Body of pancreas (tissue), 4 donors: Measurements from ENCODE around the gene PLCD4. TPM values are rescaled to one million over a fixed set of nuclear protein-coding genes. Genes with fewer than 3 reads are reported as not detected.
A peak's percentile ranks its signal among the peaks of the same experiment; 100 is the strongest.

Experiments used
- ATAC-seq: fragments of 150-250 bp; one replicate; pipeline ENCODE4 v1.9.1; 2016
- DNase-seq, 4 donors: peaks; one replicate each; pipeline ENCODE4 v3.0.0-alpha.2; 2019
- H3K27ac ChIP-seq, 4 donors: fragments of 200-600 bp; sonication (generic); 1 replicate in 3 of 4; 2 replicates in 1 of 4; pipeline versions ENCODE4 v1.5.1 to v1.6.1; 2016 to 2019; ENCODE audit warnings: mild to moderate bottlenecking in 1 of 4, mixed read lengths in 1 of 4, moderate library complexity in 1 of 4
- H3K27me3 ChIP-seq, 2 donors: fragments of 200-600 bp; sonication (generic); one replicate each; pipeline ENCODE4 v1.6.0; 2016; ENCODE audit warnings: mild to moderate bottlenecking in 1 of 2
- H3K36me3 ChIP-seq, 2 donors: fragments of 200-600 bp; sonication (generic); replicated peaks in 1 of 2; 2 replicates each; pipeline ENCODE4 v1.5.1; 2016; ENCODE audit warnings: low read depth in 2 of 2; ENCODE audit not compliant: insufficient read depth in 1 of 2
- H3K4me1 ChIP-seq: fragments of 200-600 bp; sonication (generic); one replicate; pipeline ENCODE4 v1.6.0; 2016
- H3K4me3 ChIP-seq, 2 donors: fragments of 200-600 bp; sonication (generic); 1 replicate in 1 of 2; 2 replicates in 1 of 2; pipeline ENCODE4 v1.5.1; 2016 to 2019
- H3K9me3 ChIP-seq, 3 donors: fragments of 200-600 bp; sonication (generic); 1 replicate in 2 of 3; 2 replicates in 1 of 3; pipeline ENCODE4 v1.5.1; 2016
- CTCF ChIP-seq, 7 experiments: fragments of 450-650 bp in 4 of 7; fragments of 200-600 bp in 3 of 7; sonication (generic) in 3 of 7; IDR thresholded peaks; one replicate each; pipeline ENCODE4 v1.5.1; 2016 to 2019; ENCODE audit warnings: antibody characterized with exemption in 7 of 7
- POLR2A ChIP-seq, 3 donors: fragments of 450-650 bp; IDR thresholded peaks; one replicate each; pipeline ENCODE4 v1.6.1; 2016; ENCODE audit warnings: antibody characterized with exemption in 3 of 3, mild to moderate bottlenecking in 2 of 3
- WGBS, 2 donors: methylation state at CpG; one replicate each; pipeline ENCODE4 v1.1.5; 2017; 5-methylcytosine and 5-hydroxymethylcytosine counted together
- intact Hi-C: fragments of 100-400 bp; cut with DNase I; formaldehyde crosslinking; loops from one replicate; pipeline ENCODE4 v1.15.1; 2023
- total RNA-seq, 2 donors: library from RNA; depleted of rRNA; stranded (reverse); fragments of >200 nt; gene quantifications; one replicate each; pipeline ENCODE4 v1.1.0, GENCODE V29; 2016

Gene PLCD4
- total RNA-seq, 2 donors from 2014 or later: 0.52 TPM; not detected in 1

GRCh38 chr2:218662377-218662776 is 54.7 kb downstream of the PLCD4 start:
- WGBS, 2 donors: 72 to 77% methylated on average over 3 to 7 of the region's 7 CpGs
- DNase-seq (no peak), ATAC-seq (no peak)
- no peak overlapping the region for H3K27ac ChIP-seq
- H3K36me3 ChIP-seq: peaks cover 0 to 34% of the 10 kb centered on the region in 2 donors
- H3K4me1 ChIP-seq: peaks cover 25% of the 10 kb centered on the region
- H3K4me3 ChIP-seq: no peak overlapping the region
- no peaks in the 10 kb centered on the region for H3K9me3 ChIP-seq
- intact Hi-C loops: no loop called here
- no peak for TF ChIP-seq CTCF (IDR thresholded peaks at IDR 0.05)
- TF ChIP-seq POLR2A (IDR thresholded peaks at IDR 0.05): no peak
- H3K27me3 ChIP-seq: no peaks in the 10 kb centered on the region

- ATAC-seq (no peak), DNase-seq (no peak)
- no peak overlapping the region for H3K27ac ChIP-seq
- H3K4me1 ChIP-seq: peaks cover 21% of the 10 kb centered on the region
- no peak overlapping the region for H3K4me3 ChIP-seq
- H3K27me3 ChIP-seq: no peaks in the 10 kb centered on the region
- H3K36me3 ChIP-seq: peaks cover 0 to 35% of the 10 kb centered on the region in 2 donors
- TF ChIP-seq POLR2A (IDR thresholded peaks at IDR 0.05) (no peak), CTCF (IDR thresholded peaks at IDR 0.05) (no peak)
- 78 to 86% methylated on average over 6 to 10 of the region's 10 CpGs for WGBS, 2 donors
- intact Hi-C loops: no loop called here
- no peaks in the 10 kb centered on the region for H3K9me3 ChIP-seq
Observed at GRCh38 chr2:218662827-218663226, 55.1 kb downstream of the PLCD4 start.

- no peak for ATAC-seq
- TF ChIP-seq CTCF (IDR thresholded peaks at IDR 0.05) (no peak), POLR2A (IDR thresholded peaks at IDR 0.05) (no peak)
- no peaks in the 10 kb centered on the region for H3K27me3 ChIP-seq
- H3K27ac ChIP-seq: no peak overlapping the region
- H3K4me1 ChIP-seq: peaks cover 10% of the 10 kb centered on the region
- 81 to 91% methylated on average over 13 to 14 of the region's 15 CpGs for WGBS, 2 donors
- DNase-seq: no peak
- H3K9me3 ChIP-seq: no peaks in the 10 kb centered on the region
- peaks cover 0 to 35% of the 10 kb centered on the region in 2 donors for H3K36me3 ChIP-seq
- intact Hi-C loops: no loop called here
- no peak overlapping the region for H3K4me3 ChIP-seq
Observed at GRCh38 chr2:218663901-218664300, 56.2 kb downstream of the PLCD4 start.

- H3K27ac ChIP-seq: no peak overlapping the region
- DNase-seq (no peak), ATAC-seq (no peak)
- H3K27me3 ChIP-seq: no peaks in the 10 kb centered on the region
- intact Hi-C loops: no loop called here
- H3K4me1 ChIP-seq: peaks cover 10% of the 10 kb centered on the region
- peaks cover 0 to 35% of the 10 kb centered on the region in 2 donors for H3K36me3 ChIP-seq
- 87 to 94% methylated on average over 3 to 7 of the region's 7 CpGs for WGBS, 2 donors
- H3K9me3 ChIP-seq: no peaks in the 10 kb centered on the region
- no peak overlapping the region for H3K4me3 ChIP-seq
- TF ChIP-seq CTCF (IDR thresholded peaks at IDR 0.05): no peak
- TF ChIP-seq POLR2A (IDR thresholded peaks at IDR 0.05): no peak
Observed at GRCh38 chr2:218664653-218665052, 57.0 kb downstream of the PLCD4 start.

- Histone ChIP-seq H3K4me1 (peaks cover 18% of the 10 kb centered on the region), H3K4me3 (peak overlapping the region; percentile 52 to 91), H3K27me3 (no peaks in the 10 kb centered on the region), H3K36me3 (peaks cover 0 to 2% of the 10 kb centered on the region in 2 donors), H3K9me3 (no peaks in the 10 kb centered on the region), H3K27ac (peak overlapping the region in 3 of 4 donors; percentile 37 to 79 (median 77))
- 38 to 48% methylated on average over 12 of the region's 12 CpGs for WGBS, 2 donors
- TF ChIP-seq CTCF (IDR thresholded peaks at IDR 0.05) (no peak), POLR2A (IDR thresholded peaks at IDR 0.05) (no peak)
- intact Hi-C loops: no loop called here
- no peak for DNase-seq
- ATAC-seq: no peak
Observed at GRCh38 chr2:218671097-218671653, 63.5 kb downstream of the PLCD4 start.
